GM15510 (cell line): ENCODE measurements around the gene FOS.

Source experiments
- POLR2A ChIP-seq: IDR thresholded peaks from 3 replicates; pipeline ENCODE4 v1.6.1; 2011; ENCODE audit warnings: borderline replicate concordance; ENCODE audit not compliant: insufficient read length; ENCODE audit errors: extremely low read depth

The FOS gene

GRCh38 chr14:75247286-75247922 lies 31.2 kb upstream of the FOS start:
- TF ChIP-seq POLR2A: no peak

GRCh38 chr14:75247939-75248338 lies 30.7 kb upstream of the FOS start:
- no peak for TF ChIP-seq POLR2A

GRCh38 chr14:75249251-75249957 lies 29.2 kb upstream of the FOS start:
- no peak for TF ChIP-seq POLR2A

GRCh38 chr14:75249958-75250336 lies 28.7 kb upstream of the FOS start:
- no peak for TF ChIP-seq POLR2A

GRCh38 chr14:75250800-75251199 lies 27.8 kb upstream of the FOS start:
- TF ChIP-seq POLR2A: no peak

- TF ChIP-seq POLR2A: no peak
Measured at GRCh38 chr14:75252254-75252837, 26.3 kb upstream of the FOS start.

- no peak for TF ChIP-seq POLR2A
Measured at GRCh38 chr14:75254381-75254822, 24.2 kb upstream of the FOS start.

- no peak for TF ChIP-seq POLR2A
Measured at GRCh38 chr14:75254901-75255584, 23.6 kb upstream of the FOS start.

- no peak for TF ChIP-seq POLR2A
Measured at GRCh38 chr14:75258079-75258802, 20.4 kb upstream of the FOS start.

- TF ChIP-seq POLR2A: peak; percentile 3
Measured at GRCh38 chr14:75258803-75259509, 19.7 kb upstream of the FOS start.

GRCh38 chr14:75259510-75259855 lies 19.1 kb upstream of the FOS start:
- TF ChIP-seq POLR2A: no peak

- no peak for TF ChIP-seq POLR2A
Measured at GRCh38 chr14:75260025-75260763, 18.4 kb upstream of the FOS start.

GRCh38 chr14:75261820-75262219 lies 16.8 kb upstream of the FOS start:
- TF ChIP-seq POLR2A: no peak

GRCh38 chr14:75262641-75263040 lies 16.0 kb upstream of the FOS start:
- no peak for TF ChIP-seq POLR2A
